H9 (cell line): ENCODE measurements around the gene CRMP1. TPM values are rescaled to one million over a fixed set of nuclear protein-coding genes. Genes with fewer than 3 reads are reported as not detected.

Experiments used
- DNase-seq: peaks from one replicate; pipeline ENCODE4 v3.0.0-alpha.2; 2017
- H2AFZ ChIP-seq: one replicate; pipeline ENCODE4 v1.6.1; 2013; ENCODE audit warnings: mild to moderate bottlenecking, low read length, control low read depth, moderate library complexity
- H2AK5ac ChIP-seq: 2 replicates; pipeline ENCODE4 v1.6.1; 2013; ENCODE audit warnings: low read length, control low read depth, mixed read lengths; ENCODE audit not compliant: insufficient read length
- H2BK120ac ChIP-seq: one replicate; pipeline ENCODE4 v1.6.1; 2013; ENCODE audit warnings: low read depth, mild to moderate bottlenecking, low read length, control low read depth, inconsistent platforms; ENCODE audit not compliant: poor library complexity, severe bottlenecking
- H2BK12ac ChIP-seq: 2 replicates; pipeline ENCODE4 v1.6.1; 2013; ENCODE audit warnings: low read length, control low read depth, mixed read lengths, low read depth; ENCODE audit not compliant: insufficient read length
- H2BK15ac ChIP-seq: 2 replicates; pipeline ENCODE4 v1.6.1; 2013; ENCODE audit warnings: low read depth, low read length, control low read depth
- H2BK20ac ChIP-seq: one replicate; pipeline ENCODE4 v1.6.1; 2013; ENCODE audit warnings: low read depth, mild to moderate bottlenecking, low read length, control low read depth, inconsistent platforms; ENCODE audit not compliant: poor library complexity, severe bottlenecking
- H2BK5ac ChIP-seq: 2 replicates; pipeline ENCODE4 v1.6.1; 2013; ENCODE audit warnings: low read length, control low read depth, mixed read lengths; ENCODE audit not compliant: insufficient read length
- H3K14ac ChIP-seq: 2 replicates; pipeline ENCODE4 v1.6.1; 2013; ENCODE audit warnings: low read length, control low read depth; ENCODE audit not compliant: insufficient read depth
- H3K18ac ChIP-seq: 2 replicates; pipeline ENCODE4 v1.6.1; 2013; ENCODE audit warnings: low read depth, mild to moderate bottlenecking, mixed read lengths, low read length, control low read depth; ENCODE audit not compliant: insufficient read length
- H3K23ac ChIP-seq: 2 replicates; pipeline ENCODE4 v1.6.1; 2013; ENCODE audit warnings: low read length, control low read depth, mixed read lengths, low read depth; ENCODE audit not compliant: insufficient read length
- H3K23me2 ChIP-seq: 2 replicates; pipeline ENCODE4 v1.6.1; 2013; ENCODE audit warnings: low read depth, mild to moderate bottlenecking, mixed read lengths, low read length, control low read depth; ENCODE audit not compliant: insufficient read length, poor library complexity, severe bottlenecking
- H3K27ac ChIP-seq: 2 replicates; pipeline ENCODE4 v1.5.1; 2013; ENCODE audit warnings: low read length, control low read depth, mixed read lengths, low read depth; ENCODE audit not compliant: insufficient read length
- H3K27me3 ChIP-seq: 2 replicates; pipeline ENCODE4 v1.6.1; 2013; ENCODE audit warnings: low read length, control low read depth, inconsistent platforms; ENCODE audit not compliant: insufficient read depth
- H3K4ac ChIP-seq: 2 replicates; pipeline ENCODE4 v1.6.1; 2013; ENCODE audit warnings: low read depth, mild to moderate bottlenecking, control low read depth, inconsistent platforms, low read length, moderate library complexity
- H3K4me1 ChIP-seq: 2 replicates; pipeline ENCODE4 v1.6.1; 2013; ENCODE audit warnings: low read length, control low read depth, inconsistent platforms; ENCODE audit not compliant: insufficient read depth
- H3K4me2 ChIP-seq: 2 replicates; pipeline ENCODE4 v1.6.1; 2013; ENCODE audit warnings: low read length, control low read depth, mixed read lengths; ENCODE audit not compliant: insufficient read length, insufficient read depth
- H3K56ac ChIP-seq: 2 replicates; pipeline ENCODE4 v1.6.1; 2013; ENCODE audit warnings: low read depth, mild to moderate bottlenecking, mixed read lengths, low read length, control low read depth; ENCODE audit not compliant: insufficient read length
- H3K79me1 ChIP-seq: 2 replicates; pipeline ENCODE4 v1.6.1; 2013; ENCODE audit warnings: low read depth, mild to moderate bottlenecking, moderate library complexity, low read length, control low read depth, inconsistent platforms; ENCODE audit not compliant: insufficient read depth, poor library complexity, severe bottlenecking
- H3K79me2 ChIP-seq: 2 replicates; pipeline ENCODE4 v1.6.1; 2013; ENCODE audit warnings: low read length, control low read depth, inconsistent platforms; ENCODE audit not compliant: insufficient read depth
- H3K9ac ChIP-seq: 2 replicates; pipeline ENCODE4 v1.6.1; 2013; ENCODE audit warnings: low read length, control low read depth, mixed read lengths; ENCODE audit not compliant: insufficient read length; ENCODE audit errors: extremely low read depth
- H3K9me3 ChIP-seq: one replicate; pipeline ENCODE4 v1.6.1; 2013; ENCODE audit warnings: low read depth, low read length, inconsistent platforms; ENCODE audit not compliant: control insufficient read depth
- H3T11ph ChIP-seq: one replicate; pipeline ENCODE4 v1.6.1; 2013; ENCODE audit warnings: mild to moderate bottlenecking, low read length, control low read depth, inconsistent platforms
- H4K20me1 ChIP-seq: one replicate; pipeline ENCODE4 v1.6.1; 2013; ENCODE audit not compliant: control insufficient read depth, insufficient read length, insufficient read depth
- H4K5ac ChIP-seq: 2 replicates; pipeline ENCODE4 v1.6.1; 2013; ENCODE audit warnings: low read depth, mild to moderate bottlenecking, mixed read lengths, low read length, control low read depth; ENCODE audit not compliant: insufficient read length
- H4K8ac ChIP-seq: replicated peaks from 2 replicates; pipeline ENCODE4 v1.6.1; 2013; ENCODE audit warnings: low read length, control low read depth, mixed read lengths, low read depth; ENCODE audit not compliant: insufficient read length
- H4K91ac ChIP-seq: 2 replicates; pipeline ENCODE4 v1.6.1; 2013; ENCODE audit warnings: low read depth, mild to moderate bottlenecking, moderate library complexity, mixed read lengths, low read length, control low read depth; ENCODE audit not compliant: insufficient read length
- H3K27ac Mint-ChIP-seq, 3 experiments: 2 replicates in 2 of 3; 3 replicates in 1 of 3; pipeline ENCODE4 v1.8.0; 2020 to 2021; ENCODE audit warnings: mixed read lengths in 3 of 3, mild to moderate bottlenecking in 1 of 3, moderate library complexity in 1 of 3
- H3K27me3 Mint-ChIP-seq: 2 replicates; pipeline ENCODE4 v1.8.0; 2021; ENCODE audit warnings: low read depth, mild to moderate bottlenecking, moderate library complexity, mixed read lengths
- H3K36me3 Mint-ChIP-seq, 3 experiments: 2 replicates in 2 of 3; 3 replicates in 1 of 3; pipeline ENCODE4 v1.8.0; 2020 to 2021; ENCODE audit warnings: low read depth in 3 of 3, mixed read lengths in 3 of 3; ENCODE audit not compliant: insufficient read depth in 1 of 3
- H3K4me1 Mint-ChIP-seq, 2 experiments: 2 replicates each; pipeline ENCODE4 v1.8.0; 2020; ENCODE audit warnings: mixed read lengths in 2 of 2
- H3K4me3 Mint-ChIP-seq, 2 experiments: 2 replicates in 1 of 2; 3 replicates in 1 of 2; pipeline ENCODE4 v1.8.0; 2020 to 2021; ENCODE audit warnings: mild to moderate bottlenecking in 2 of 2, mixed read lengths in 2 of 2, moderate library complexity in 1 of 2
- H3K9me3 Mint-ChIP-seq, 2 experiments: 2 replicates in 1 of 2; 3 replicates in 1 of 2; pipeline ENCODE4 v1.8.0; 2020; ENCODE audit warnings: mild to moderate bottlenecking in 2 of 2, mixed read lengths in 2 of 2, moderate library complexity in 1 of 2
- WGBS: extraction: QIAGEN DNeasy Blood & Tissue Kit; methylation state at CpG from one replicate; pipeline ENCODE4 v1.1.7; 2013; ENCODE audit warnings: missing lambda C conversion rate, low lambda C conversion rate, mixed read lengths; ENCODE audit not compliant: insufficient read length; ENCODE audit errors: extremely low coverage; 5-methylcytosine and 5-hydroxymethylcytosine counted together
- total RNA-seq: library from RNA; stranded (reverse); gene quantifications from 2 replicates; pipeline ENCODE4 v1.2.1, GENCODE V29; 2021
- TF ChIP-seq, protein P1 (sequence below): fragments of 200-600 bp; sonication (generic); conservative IDR thresholded peaks from 3 replicates; pipeline ENCODE4 v1.8.0; 2021; ENCODE audit warnings: antibody characterized with exemption, mild to moderate bottlenecking

Gene CRMP1
- total RNA-seq, 1 experiment from 2014 or later, result 71.6 TPM

DNA sequence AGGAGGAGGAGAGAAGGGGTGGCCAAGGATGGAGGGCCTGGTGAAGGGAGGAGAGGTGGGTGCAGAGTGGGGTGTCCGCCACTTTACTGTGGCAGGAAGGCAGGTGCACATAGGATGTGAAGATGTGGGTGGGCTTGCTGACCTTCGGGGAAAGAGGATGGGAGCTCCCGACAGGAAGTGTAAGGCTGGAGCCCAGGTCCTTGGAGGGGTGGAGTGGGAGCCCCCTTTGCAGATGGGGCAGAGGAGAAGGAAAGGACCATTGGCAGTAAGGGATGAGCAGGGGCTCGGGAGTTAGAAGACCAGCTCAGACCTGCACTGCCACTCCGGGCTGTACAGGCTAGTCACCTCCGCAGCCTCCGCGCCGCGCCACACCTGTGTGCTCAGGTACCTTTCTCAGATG lies 92.4 kb downstream of the CRMP1 start:
- Histone ChIP-seq H2BK12ac (no peak overlapping the region), H2BK5ac (no peak overlapping the region), H3K9me3 (no peaks in the 10 kb centered on the region), H3K27me3 (no peaks in the 10 kb centered on the region), H4K8ac (no peak overlapping the region), H3K79me2 (no peaks in the 10 kb centered on the region), H4K5ac (no peak overlapping the region), H3K4me2 (no peak overlapping the region), H2BK15ac (no peak overlapping the region), H3K14ac (no peak overlapping the region), H3K4ac (no peak overlapping the region), H2BK120ac (no peak overlapping the region), H3K23me2 (no peaks in the 10 kb centered on the region), H4K91ac (no peak overlapping the region), H3K9ac (no peak overlapping the region), H2BK20ac (no peak overlapping the region), H2AFZ (no peak overlapping the region), H3K56ac (no peak overlapping the region), H3K18ac (no peak overlapping the region), H3K4me1 (no peaks in the 10 kb centered on the region), H4K20me1 (no peaks in the 10 kb centered on the region), H3K23ac (no peak overlapping the region), H3T11ph (no peak overlapping the region), H3K27ac (no peak overlapping the region), H2AK5ac (no peak overlapping the region), H3K79me1 (no peaks in the 10 kb centered on the region)
- TF ChIP-seq, protein P1, sequence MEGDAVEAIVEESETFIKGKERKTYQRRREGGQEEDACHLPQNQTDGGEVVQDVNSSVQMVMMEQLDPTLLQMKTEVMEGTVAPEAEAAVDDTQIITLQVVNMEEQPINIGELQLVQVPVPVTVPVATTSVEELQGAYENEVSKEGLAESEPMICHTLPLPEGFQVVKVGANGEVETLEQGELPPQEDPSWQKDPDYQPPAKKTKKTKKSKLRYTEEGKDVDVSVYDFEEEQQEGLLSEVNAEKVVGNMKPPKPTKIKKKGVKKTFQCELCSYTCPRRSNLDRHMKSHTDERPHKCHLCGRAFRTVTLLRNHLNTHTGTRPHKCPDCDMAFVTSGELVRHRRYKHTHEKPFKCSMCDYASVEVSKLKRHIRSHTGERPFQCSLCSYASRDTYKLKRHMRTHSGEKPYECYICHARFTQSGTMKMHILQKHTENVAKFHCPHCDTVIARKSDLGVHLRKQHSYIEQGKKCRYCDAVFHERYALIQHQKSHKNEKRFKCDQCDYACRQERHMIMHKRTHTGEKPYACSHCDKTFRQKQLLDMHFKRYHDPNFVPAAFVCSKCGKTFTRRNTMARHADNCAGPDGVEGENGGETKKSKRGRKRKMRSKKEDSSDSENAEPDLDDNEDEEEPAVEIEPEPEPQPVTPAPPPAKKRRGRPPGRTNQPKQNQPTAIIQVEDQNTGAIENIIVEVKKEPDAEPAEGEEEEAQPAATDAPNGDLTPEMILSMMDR, result no peak
- H3K27me3 Mint-ChIP-seq, result no peaks in the 10 kb centered on the region; the same call in 1 of the 2 replicates
- WGBS, result no CpG with 5 or more reads among the region's 10 CpGs
- peaks cover 17 to 36% (median 25%) of the 10 kb centered on the region in 3 experiments; a peak in 6 of 7 replicates for H3K36me3 Mint-ChIP-seq
- no peaks in the 10 kb centered on the region for H3K9me3 Mint-ChIP-seq
- DNase-seq, result no peak
- no peak overlapping the region for H3K4me3 Mint-ChIP-seq
- H3K27ac Mint-ChIP-seq, result peak overlapping the region in 1 of 3 experiments; percentile 59; a peak in 1 of 7 replicates
- no peaks in the 10 kb centered on the region for H3K4me1 Mint-ChIP-seq
